CD14-positive monocyte (primary cell): ENCODE measurements around the gene TXK. TPM values are rescaled to one million over a fixed set of nuclear protein-coding genes. Genes with fewer than 3 reads are reported as not detected.

Source experiments
- DNase-seq, 3 donors: peaks; one replicate each; pipeline ENCODE4 v3.0.0-alpha.2; 2011 to 2022
- H2AFZ ChIP-seq: 2 replicates; pipeline ENCODE4 v1.6.0; 2012; ENCODE audit warnings: mild to moderate bottlenecking, low read depth, low read length, inconsistent platforms; ENCODE audit not compliant: insufficient read depth, poor library complexity, severe bottlenecking
- H3K27ac ChIP-seq, 2 donors: 1 replicate in 1 of 2; 2 replicates in 1 of 2; pipeline ENCODE4 v1.5.1; 2012 to 2013; ENCODE audit warnings: low read length in 2 of 2, control low read depth in 1 of 2, inconsistent platforms in 1 of 2, low read depth in 1 of 2, mild to moderate bottlenecking in 1 of 2
- H3K27me3 ChIP-seq, 2 donors: one replicate each; pipeline versions ENCODE4 v1.6.0 to v1.6.1; 2011 to 2013; ENCODE audit warnings: low read length in 2 of 2; ENCODE audit not compliant: control insufficient read depth in 2 of 2, insufficient read depth in 2 of 2
- H3K36me3 ChIP-seq, 2 donors: replicated peaks in 1 of 2; 1 replicate in 1 of 2; 2 replicates in 1 of 2; pipeline versions ENCODE4 v1.5.1 to v1.6.1; 2012 to 2013; ENCODE audit warnings: low read length in 2 of 2, control low read depth in 1 of 2, inconsistent platforms in 1 of 2, mild to moderate bottlenecking in 1 of 2; ENCODE audit not compliant: insufficient read depth in 2 of 2, control insufficient read depth in 1 of 2
- H3K4me1 ChIP-seq, 2 donors: 1 replicate in 1 of 2; 2 replicates in 1 of 2; pipeline versions ENCODE4 v1.5.1 to v1.6.1; 2012 to 2013; ENCODE audit warnings: low read length in 2 of 2, control low read depth in 1 of 2, inconsistent platforms in 1 of 2, mild to moderate bottlenecking in 1 of 2, moderate library complexity in 1 of 2; ENCODE audit not compliant: insufficient read depth in 2 of 2, control insufficient read depth in 1 of 2
- H3K4me2 ChIP-seq: replicated peaks from 2 replicates; pipeline ENCODE3; 2012; ENCODE audit warnings: low read length, moderate library complexity, mild to moderate bottlenecking; ENCODE audit not compliant: poor library complexity, severe bottlenecking; ENCODE audit errors: extremely low read depth
- H3K4me3 ChIP-seq, 3 experiments: fragments of 200-600 bp in 1 of 3; sonication (generic) in 1 of 3; replicated peaks in 1 of 3; 1 replicate in 2 of 3; 2 replicates in 1 of 3; pipeline ENCODE4 v1.5.1; 2011 to 2013; ENCODE audit warnings: low read length in 3 of 3, mild to moderate bottlenecking in 3 of 3, control low read depth in 2 of 3, low read depth in 2 of 3, inconsistent platforms in 1 of 3, moderate library complexity in 1 of 3
- H3K79me2 ChIP-seq: 2 replicates; pipeline ENCODE4 v1.6.0; 2012; ENCODE audit warnings: mild to moderate bottlenecking, control low read depth, inconsistent platforms, low read length, moderate library complexity; ENCODE audit not compliant: insufficient read depth
- H3K9ac ChIP-seq: 2 replicates; pipeline ENCODE4 v1.6.0; 2017; ENCODE audit warnings: low read length, mild to moderate bottlenecking; ENCODE audit not compliant: insufficient read depth, poor library complexity, severe bottlenecking
- H3K9me3 ChIP-seq, 2 donors: replicated peaks in 1 of 2; 1 replicate in 1 of 2; 2 replicates in 1 of 2; pipeline versions ENCODE4 v1.5.1 to v1.6.1; 2012 to 2013; ENCODE audit warnings: low read length in 2 of 2, control low read depth in 1 of 2; ENCODE audit not compliant: control insufficient read depth in 1 of 2, insufficient read depth in 1 of 2
- H4K20me1 ChIP-seq: 2 replicates; pipeline ENCODE4 v1.6.0; 2012; ENCODE audit warnings: mild to moderate bottlenecking, low read length, control low read depth, moderate library complexity; ENCODE audit not compliant: insufficient read depth
- H3K27ac Mint-ChIP-seq, 7 donors: one replicate each; pipeline ENCODE4 v1.8.0; 2020; ENCODE audit warnings: mild to moderate bottlenecking in 7 of 7, mixed read lengths in 7 of 7, moderate library complexity in 6 of 7, inconsistent platforms in 2 of 7
- H3K27me3 Mint-ChIP-seq, 3 donors: one replicate each; pipeline ENCODE4 v1.8.0; 2021 to 2022; ENCODE audit warnings: low read depth in 3 of 3, mild to moderate bottlenecking in 3 of 3, mixed read lengths in 3 of 3, moderate library complexity in 3 of 3, inconsistent platforms in 1 of 3
- H3K36me3 Mint-ChIP-seq, 2 donors: one replicate each; pipeline ENCODE4 v1.8.0; 2020; ENCODE audit warnings: mixed read lengths in 2 of 2, inconsistent platforms in 1 of 2, mild to moderate bottlenecking in 1 of 2
- H3K4me1 Mint-ChIP-seq: one replicate; pipeline ENCODE4 v1.8.0; 2020; ENCODE audit warnings: mild to moderate bottlenecking, mixed read lengths
- H3K4me3 Mint-ChIP-seq, 2 donors: one replicate each; pipeline ENCODE4 v1.8.0; 2020; ENCODE audit warnings: mild to moderate bottlenecking in 2 of 2, mixed read lengths in 2 of 2, moderate library complexity in 1 of 2
- H3K9me3 Mint-ChIP-seq, 7 donors: one replicate each; pipeline ENCODE4 v1.8.0; 2020 to 2022; ENCODE audit warnings: mixed read lengths in 7 of 7, mild to moderate bottlenecking in 6 of 7, moderate library complexity in 6 of 7, inconsistent platforms in 2 of 7
- WGBS: methylation state at CpG from one replicate; pipeline ENCODE4 v1.1.5; 2013; ENCODE audit warnings: missing lambda C conversion rate; ENCODE audit not compliant: insufficient coverage; 5-methylcytosine and 5-hydroxymethylcytosine counted together
- intact Hi-C, 2 donors: fragments of 100-400 bp; cut with micrococcal nuclease; formaldehyde crosslinking; loops; one replicate each; pipeline versions ENCODE4 v1.15.0 to v1.15.1; 2023
- polyA plus RNA-seq, 3 donors: library from polyadenylated mRNA; depleted of rRNA in 1 of 3; unstranded in 2 of 3; stranded (reverse) in 1 of 3; fragments of 300-500 nt in 2 of 3; fragments of >200 nt in 1 of 3; fragmentation: Illumina TruSeq in 2 of 3; gene quantifications; 1 replicate in 2 of 3; 2 replicates in 1 of 3; pipeline ENCODE4 v1.2.3, GENCODE V29; 2012 to 2021
- TF ChIP-seq, protein P1 (sequence below): fragments of 200-600 bp; IDR thresholded peaks from one replicate; pipeline ENCODE4 v1.8.0; 2022; ENCODE audit warnings: antibody characterized with exemption, mild to moderate bottlenecking

TXK gene
- polyA plus RNA-seq, 3 donors: 0.13 to 0.93 (median 0.54) TPM

DNA sequence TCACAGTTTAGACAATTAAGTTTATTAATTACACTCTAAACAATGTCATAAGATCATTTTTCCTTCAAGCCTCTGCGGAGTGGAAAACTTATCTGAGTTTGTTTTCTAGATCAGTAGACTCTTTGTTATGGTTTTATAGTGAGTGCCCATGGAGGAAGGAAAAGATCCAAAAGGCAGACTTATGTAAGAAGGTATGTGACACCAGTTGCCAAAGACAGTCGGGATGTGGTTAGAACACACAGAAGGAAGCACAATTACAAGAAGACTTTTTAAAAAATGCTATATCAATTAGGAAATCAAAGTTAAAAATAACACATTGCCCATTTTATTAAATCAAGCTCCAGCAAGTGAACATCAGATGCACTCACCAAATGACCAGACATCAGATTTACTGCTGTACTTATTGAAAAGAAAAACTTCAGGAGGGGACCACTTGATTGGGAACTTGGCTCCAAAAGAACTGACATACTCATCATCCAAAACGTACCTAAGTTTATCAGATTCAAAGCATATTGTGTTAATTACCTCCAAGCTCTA lies 60.4 kb downstream of the TXK start:
- Mint-ChIP-seq H3K27me3 (peaks cover 0 to 2% (median 0%) of the 10 kb centered on the region in 3 donors), H3K9me3 (no peaks in the 10 kb centered on the region), H3K4me3 (no peak overlapping the region), H3K4me1 (peaks cover 15% of the 10 kb centered on the region), H3K27ac (no peak overlapping the region), H3K36me3 (peaks cover 0 to 1% of the 10 kb centered on the region in 2 donors)
- no peak for DNase-seq
- H3K4me3 ChIP-seq: no peak overlapping the region
- no peaks in the 10 kb centered on the region for H3K9me3 ChIP-seq
- H3K79me2 ChIP-seq: no peaks in the 10 kb centered on the region
- H3K4me1 ChIP-seq: peaks cover 10 to 11% of the 10 kb centered on the region in 2 donors
- TF ChIP-seq, protein P1, sequence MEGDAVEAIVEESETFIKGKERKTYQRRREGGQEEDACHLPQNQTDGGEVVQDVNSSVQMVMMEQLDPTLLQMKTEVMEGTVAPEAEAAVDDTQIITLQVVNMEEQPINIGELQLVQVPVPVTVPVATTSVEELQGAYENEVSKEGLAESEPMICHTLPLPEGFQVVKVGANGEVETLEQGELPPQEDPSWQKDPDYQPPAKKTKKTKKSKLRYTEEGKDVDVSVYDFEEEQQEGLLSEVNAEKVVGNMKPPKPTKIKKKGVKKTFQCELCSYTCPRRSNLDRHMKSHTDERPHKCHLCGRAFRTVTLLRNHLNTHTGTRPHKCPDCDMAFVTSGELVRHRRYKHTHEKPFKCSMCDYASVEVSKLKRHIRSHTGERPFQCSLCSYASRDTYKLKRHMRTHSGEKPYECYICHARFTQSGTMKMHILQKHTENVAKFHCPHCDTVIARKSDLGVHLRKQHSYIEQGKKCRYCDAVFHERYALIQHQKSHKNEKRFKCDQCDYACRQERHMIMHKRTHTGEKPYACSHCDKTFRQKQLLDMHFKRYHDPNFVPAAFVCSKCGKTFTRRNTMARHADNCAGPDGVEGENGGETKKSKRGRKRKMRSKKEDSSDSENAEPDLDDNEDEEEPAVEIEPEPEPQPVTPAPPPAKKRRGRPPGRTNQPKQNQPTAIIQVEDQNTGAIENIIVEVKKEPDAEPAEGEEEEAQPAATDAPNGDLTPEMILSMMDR: no peak
- no peaks in the 10 kb centered on the region for H3K36me3 ChIP-seq
- H3K27ac ChIP-seq: no peak overlapping the region
- H4K20me1 ChIP-seq: no peaks in the 10 kb centered on the region
- WGBS: no CpG with 5 or more reads among the region's 3 CpGs
- no peak overlapping the region for H2AFZ ChIP-seq
- no peak overlapping the region for H3K9ac ChIP-seq
- intact Hi-C loops: no loop called here
- peak overlapping the region; percentile 4 for H3K4me2 ChIP-seq
- H3K27me3 ChIP-seq: no peaks in the 10 kb centered on the region

DNA sequence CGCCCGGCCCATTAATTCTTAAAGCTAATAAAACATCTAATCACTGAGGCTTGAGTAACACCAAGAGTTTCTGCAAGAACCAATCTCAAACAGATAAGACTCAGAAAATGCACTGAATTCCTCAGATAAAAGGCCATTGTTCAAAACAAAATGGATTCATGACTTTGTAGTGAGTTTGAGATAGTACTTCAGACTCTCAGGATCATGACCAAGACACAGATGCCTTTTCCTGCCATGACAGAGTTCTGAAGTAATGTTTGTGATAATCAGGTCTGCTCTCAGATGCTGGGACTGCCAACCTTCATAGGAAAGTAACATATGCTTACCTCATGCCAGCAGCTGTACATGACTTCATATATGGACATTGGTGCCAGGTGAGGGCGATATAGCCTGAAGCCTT lies 62.9 kb downstream of the TXK start:
- Histone ChIP-seq H3K4me2 (no peak overlapping the region), H3K4me1 (peaks cover 10 to 11% of the 10 kb centered on the region in 2 donors), H3K36me3 (no peaks in the 10 kb centered on the region), H3K4me3 (no peak overlapping the region), H3K27ac (no peak overlapping the region), H4K20me1 (no peaks in the 10 kb centered on the region), H3K79me2 (no peaks in the 10 kb centered on the region), H3K27me3 (no peaks in the 10 kb centered on the region), H3K9me3 (no peaks in the 10 kb centered on the region), H3K9ac (no peak overlapping the region), H2AFZ (no peak overlapping the region)
- Mint-ChIP-seq H3K36me3 (peaks cover 0 to 1% of the 10 kb centered on the region in 2 donors), H3K4me3 (no peak overlapping the region), H3K27me3 (peaks cover 0 to under 1% (median 0%) of the 10 kb centered on the region in 3 donors), H3K27ac (no peak overlapping the region), H3K4me1 (peaks cover 19% of the 10 kb centered on the region), H3K9me3 (peaks cover 0 to 3% (median 0%) of the 10 kb centered on the region in 7 donors)
- no peak for DNase-seq
- TF ChIP-seq, protein P1: no peak
- 100% methylated on average over 2 of the region's 3 CpGs for WGBS
- intact Hi-C loops: no loop called here
